WERI-Rb-1 (cell line): ENCODE results near the gene RCSD1.

Experiments
- DNase-seq: peaks from one replicate; pipeline ENCODE4 v3.0.0-alpha.2; 2020
- H3K27ac ChIP-seq: fragments of 250-450 bp; sonication (Bioruptor Pico); 2 replicates; pipeline ENCODE4 v1.5.1; 2020; ENCODE audit warnings: mild to moderate bottlenecking, moderate library complexity
- H3K27me3 ChIP-seq: fragments of 250-450 bp; sonication (Bioruptor Pico); 2 replicates; pipeline ENCODE4 v1.5.1; 2021; ENCODE audit warnings: mild to moderate bottlenecking, low read depth, moderate library complexity; ENCODE audit not compliant: insufficient read depth, severe bottlenecking
- H3K36me3 ChIP-seq: fragments of 250-450 bp; sonication (Bioruptor Pico); 2 replicates; pipeline ENCODE4 v1.5.1; 2020; ENCODE audit warnings: mild to moderate bottlenecking, moderate library complexity
- H3K4me3 ChIP-seq: 2 replicates; pipeline ENCODE4 v1.5.1; 2011; ENCODE audit warnings: low read depth, mild to moderate bottlenecking, control low read depth, low read length
- H3K9me3 ChIP-seq: fragments of 250-450 bp; sonication (Bioruptor Pico); 2 replicates; pipeline ENCODE4 v1.5.1; 2021; ENCODE audit warnings: mild to moderate bottlenecking, moderate library complexity; ENCODE audit not compliant: severe bottlenecking
- CTCF ChIP-seq: IDR thresholded peaks from 2 replicates; pipeline ENCODE4 v1.5.1; 2011; ENCODE audit warnings: low read depth, mild to moderate bottlenecking, control low read depth, inconsistent platforms, low read length

RCSD1 gene

GRCh38 chr1:167642501-167642826 lies 12.4 kb downstream of the RCSD1 start:
- H3K27me3 ChIP-seq, result no peaks in the 10 kb centered on the region
- TF ChIP-seq CTCF, result no peak
- H3K4me3 ChIP-seq, result no peak overlapping the region
- no peak for DNase-seq
- H3K36me3 ChIP-seq, result no peaks in the 10 kb centered on the region
- no peak overlapping the region for H3K27ac ChIP-seq
- H3K9me3 ChIP-seq, result no peaks in the 10 kb centered on the region

GRCh38 chr1:167643441-167643840 lies 13.4 kb downstream of the RCSD1 start:
- Histone ChIP-seq H3K36me3 (no peaks in the 10 kb centered on the region), H3K4me3 (no peak overlapping the region), H3K27ac (no peak overlapping the region), H3K9me3 (no peaks in the 10 kb centered on the region), H3K27me3 (no peaks in the 10 kb centered on the region)
- DNase-seq, result no peak
- TF ChIP-seq CTCF, result no peak

GRCh38 chr1:167644551-167644950 lies 14.5 kb downstream of the RCSD1 start:
- no peak for DNase-seq
- Histone ChIP-seq H3K36me3 (no peaks in the 10 kb centered on the region), H3K27me3 (no peaks in the 10 kb centered on the region), H3K27ac (no peak overlapping the region), H3K4me3 (no peak overlapping the region), H3K9me3 (no peaks in the 10 kb centered on the region)
- no peak for TF ChIP-seq CTCF

GRCh38 chr1:167645140-167645541 lies 15.1 kb downstream of the RCSD1 start:
- H3K27ac ChIP-seq, result no peak overlapping the region
- DNase-seq, result no peak
- H3K27me3 ChIP-seq, result no peaks in the 10 kb centered on the region
- no peaks in the 10 kb centered on the region for H3K9me3 ChIP-seq
- no peak for TF ChIP-seq CTCF
- no peaks in the 10 kb centered on the region for H3K36me3 ChIP-seq
- H3K4me3 ChIP-seq, result no peak overlapping the region

GRCh38 chr1:167645625-167646414 lies 15.8 kb downstream of the RCSD1 start:
- Histone ChIP-seq H3K4me3 (no peak overlapping the region), H3K9me3 (no peaks in the 10 kb centered on the region), H3K36me3 (no peaks in the 10 kb centered on the region), H3K27me3 (no peaks in the 10 kb centered on the region), H3K27ac (no peak overlapping the region)
- no peak for DNase-seq
- TF ChIP-seq CTCF, result no peak
